HG02884 (cell line): ENCODE results near the gene ARHGAP44.

Experiments used
- ATAC-seq: cut with Tn5 transposase; IDR thresholded peaks from one replicate; pipeline ENCODE4 v1.9.1; 2021; ENCODE audit warnings: mild to moderate bottlenecking, moderate library complexity; ENCODE audit not compliant: unreplicated experiment

The ARHGAP44 gene

DNA sequence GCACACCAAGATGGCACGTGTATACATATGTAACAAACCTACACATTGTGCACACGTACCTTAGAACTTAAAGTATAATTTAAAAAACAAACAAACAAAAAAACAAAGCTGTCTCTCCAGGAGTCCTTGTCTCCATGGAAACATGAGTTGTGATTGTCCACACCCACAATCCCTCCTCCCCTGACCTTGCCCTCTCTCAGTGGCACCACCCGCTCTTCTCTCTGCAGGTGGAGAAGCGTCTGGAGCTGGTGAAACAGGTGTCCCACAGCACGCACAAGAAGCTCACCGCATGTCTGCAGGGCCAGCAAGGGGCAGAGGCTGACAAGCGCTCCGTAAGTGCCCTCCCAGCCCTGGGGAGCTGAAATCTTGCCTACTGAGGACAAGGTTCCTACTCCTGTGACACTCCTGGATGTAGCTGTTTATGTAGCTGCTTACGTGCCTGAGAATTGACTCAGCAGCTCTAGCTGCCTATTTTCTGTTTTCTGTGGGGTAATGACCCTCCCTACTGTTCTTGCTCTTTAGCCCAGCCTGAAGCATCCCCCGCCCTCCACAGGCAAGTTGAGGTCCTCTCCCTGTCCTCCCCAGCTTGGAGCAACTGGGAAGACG is 107.0 kb downstream of the ARHGAP44 start:
- no peak for ATAC-seq

DNA sequence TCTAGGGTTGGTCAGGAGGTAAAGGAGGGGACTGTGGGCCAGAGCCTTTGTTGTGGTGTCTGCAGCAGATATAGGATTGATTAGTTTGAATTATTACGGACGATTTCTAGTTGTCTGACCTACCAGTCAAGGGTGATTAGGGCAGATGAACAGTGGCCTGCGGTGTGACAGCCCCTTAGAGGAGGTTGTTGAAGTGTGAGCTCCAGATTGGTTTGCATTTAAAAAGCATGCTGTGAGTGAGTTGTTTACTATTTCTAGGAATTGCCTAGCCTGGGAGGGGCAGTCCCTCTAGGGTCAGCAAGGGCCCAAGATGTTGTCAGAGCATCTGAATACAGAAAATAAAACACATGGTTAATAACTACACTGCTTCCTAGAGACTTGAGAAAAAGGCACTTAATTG is 108.8 kb downstream of the ARHGAP44 start:
- ATAC-seq, result no peak

DNA sequence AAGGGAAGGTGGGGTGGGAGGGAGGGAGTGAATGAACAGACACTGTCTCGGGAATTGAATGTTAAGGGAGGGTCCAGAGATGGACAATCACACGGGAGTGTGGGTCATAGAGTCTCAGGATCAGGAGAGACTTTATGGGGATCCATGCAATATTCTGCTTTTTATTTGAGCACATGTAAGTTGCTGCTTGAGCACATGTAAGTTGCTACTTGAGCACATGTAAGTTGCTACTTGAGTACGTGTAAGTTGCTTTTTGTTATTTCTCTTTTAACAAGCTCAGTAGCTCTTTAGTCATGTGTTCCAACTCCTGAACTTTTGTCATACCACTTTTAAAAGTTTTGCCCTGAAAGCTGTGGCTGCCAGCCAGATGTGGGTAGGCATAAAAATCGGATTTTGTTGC is 110.3 kb downstream of the ARHGAP44 start:
- ATAC-seq, result no peak

DNA sequence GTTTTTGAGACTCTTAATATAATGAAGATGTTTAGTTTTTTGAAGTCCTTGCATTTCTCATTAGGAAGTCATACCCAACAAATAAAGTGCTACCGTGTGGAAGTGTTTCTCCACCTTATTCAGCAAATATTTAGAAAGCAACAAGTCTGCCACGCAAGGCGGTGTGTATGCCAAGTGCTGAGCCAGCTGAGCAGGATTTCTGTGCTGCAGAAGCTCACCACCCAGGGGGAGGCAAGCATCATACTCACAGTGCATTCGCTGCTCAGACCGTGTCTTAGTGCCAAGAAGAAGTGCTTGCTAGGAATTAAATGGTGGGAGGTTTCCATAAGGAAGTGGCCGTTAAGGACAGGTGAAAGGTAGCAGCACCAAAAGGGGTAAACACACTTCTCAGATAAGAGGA is 111.2 kb downstream of the ARHGAP44 start:
- no peak for ATAC-seq

DNA sequence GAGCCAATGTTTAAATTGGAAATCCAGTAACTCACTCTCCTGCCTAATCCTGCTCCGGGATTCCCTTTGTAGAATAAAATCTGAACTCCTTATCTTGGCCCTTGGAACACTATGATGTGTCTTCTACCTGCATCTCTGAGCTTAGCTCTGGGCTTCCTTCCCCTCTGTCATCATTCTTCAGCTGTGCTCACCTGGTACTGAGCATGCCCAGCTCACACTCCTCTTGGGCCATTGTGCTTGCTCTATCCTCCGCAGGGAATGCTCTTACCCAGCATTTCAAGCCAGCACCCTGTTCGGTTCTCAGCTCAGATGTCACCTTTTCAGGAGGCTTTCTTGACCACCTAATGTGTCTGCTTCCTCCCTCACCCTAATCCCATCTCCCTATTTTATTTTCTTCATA is 112.7 kb downstream of the ARHGAP44 start:
- no peak for ATAC-seq

DNA sequence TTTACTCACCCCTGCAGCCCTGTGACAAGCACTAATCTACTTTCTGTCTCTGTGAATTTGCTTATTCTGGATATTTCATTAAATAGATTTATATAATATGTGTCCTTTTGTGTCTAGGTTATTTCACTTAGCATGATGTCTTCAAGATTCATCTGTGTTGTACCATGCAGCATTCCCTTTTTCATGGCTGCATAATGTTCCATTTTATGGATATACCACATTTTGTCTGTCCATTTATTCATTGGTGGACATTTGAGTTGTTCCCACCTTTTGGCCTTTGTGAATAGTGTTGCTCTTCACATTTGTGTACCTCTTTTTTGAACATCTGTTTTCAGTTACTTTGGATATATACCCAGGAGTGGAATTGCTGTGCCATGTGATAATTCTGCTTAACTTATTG is 118.2 kb downstream of the ARHGAP44 start:
- no peak for ATAC-seq

DNA sequence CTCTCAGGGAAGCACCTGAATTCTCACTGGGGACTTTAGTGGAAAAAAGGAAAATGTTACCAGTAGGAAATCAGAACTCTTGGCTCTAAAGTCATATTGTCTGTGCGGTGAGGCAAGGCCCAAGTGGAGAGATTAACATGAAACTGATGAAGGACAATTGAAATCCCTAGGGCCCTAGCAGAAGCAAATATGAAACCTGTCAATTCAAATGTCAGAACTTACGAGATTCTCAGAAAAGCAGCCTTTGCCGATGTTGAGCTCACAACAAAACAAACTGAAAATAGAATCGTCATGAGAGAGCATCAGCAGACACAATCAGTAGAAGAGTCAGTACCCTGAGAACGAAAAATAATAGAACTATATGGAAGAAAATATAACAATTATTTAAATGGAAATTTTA is 119.7 kb downstream of the ARHGAP44 start:
- ATAC-seq, result no peak

DNA sequence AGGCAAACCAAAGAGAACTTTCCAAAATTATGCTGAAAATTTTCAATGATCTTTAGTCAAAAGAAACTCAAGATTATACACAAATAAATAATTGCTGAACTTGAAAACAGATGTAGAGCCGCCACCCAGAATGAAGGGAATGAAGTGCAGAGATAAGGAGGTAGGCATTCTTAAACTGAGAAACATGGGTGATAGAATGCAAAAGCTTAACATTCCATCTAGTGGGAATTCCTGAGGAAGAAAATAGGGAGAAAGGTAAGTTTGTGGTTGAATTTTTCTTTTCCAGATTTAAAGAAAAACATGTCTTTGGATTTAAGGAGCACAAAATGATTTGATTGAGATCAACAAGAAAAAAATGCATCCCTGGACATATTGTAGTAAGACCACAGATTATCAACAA is 120.2 kb downstream of the ARHGAP44 start:
- ATAC-seq, result no peak

DNA sequence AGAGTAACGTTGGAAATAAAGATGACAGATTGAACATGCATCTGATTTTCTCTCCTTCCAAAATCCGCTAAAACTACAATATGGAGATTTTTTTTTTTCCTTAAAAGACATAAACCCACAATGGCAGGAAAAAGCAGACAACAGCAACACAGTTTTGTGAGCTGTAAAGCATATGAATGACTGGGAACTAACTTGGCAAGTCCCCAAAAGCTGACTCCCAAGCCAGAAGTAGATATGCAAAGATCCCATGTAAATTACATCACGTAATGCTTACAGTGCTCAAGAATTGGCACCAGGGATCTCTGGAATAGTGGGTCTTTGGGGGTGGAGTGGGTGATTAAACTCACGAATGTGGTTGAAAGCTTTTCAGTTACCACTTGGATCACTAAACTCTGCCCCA is 121.9 kb downstream of the ARHGAP44 start:
- ATAC-seq, result no peak

DNA sequence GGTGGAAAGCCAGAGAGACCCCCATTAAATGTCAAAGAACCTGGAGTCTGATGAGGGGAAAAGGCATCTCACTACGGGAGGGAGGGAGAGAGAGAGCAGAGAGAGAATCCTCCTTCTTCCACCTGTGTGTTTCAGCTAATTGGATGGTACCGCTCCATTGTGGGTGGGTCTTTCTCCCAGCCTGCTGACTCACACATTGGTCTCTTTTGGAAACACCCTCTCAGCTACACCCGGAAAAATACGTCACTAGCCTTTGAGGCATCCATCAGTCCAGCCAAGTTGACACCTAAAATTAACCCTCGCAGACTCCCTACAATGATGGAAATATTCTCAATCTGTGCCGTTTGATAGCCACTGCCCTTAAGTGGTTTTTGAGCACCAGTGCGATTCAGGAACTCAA is 128.1 kb downstream of the ARHGAP44 start:
- no peak for ATAC-seq

DNA sequence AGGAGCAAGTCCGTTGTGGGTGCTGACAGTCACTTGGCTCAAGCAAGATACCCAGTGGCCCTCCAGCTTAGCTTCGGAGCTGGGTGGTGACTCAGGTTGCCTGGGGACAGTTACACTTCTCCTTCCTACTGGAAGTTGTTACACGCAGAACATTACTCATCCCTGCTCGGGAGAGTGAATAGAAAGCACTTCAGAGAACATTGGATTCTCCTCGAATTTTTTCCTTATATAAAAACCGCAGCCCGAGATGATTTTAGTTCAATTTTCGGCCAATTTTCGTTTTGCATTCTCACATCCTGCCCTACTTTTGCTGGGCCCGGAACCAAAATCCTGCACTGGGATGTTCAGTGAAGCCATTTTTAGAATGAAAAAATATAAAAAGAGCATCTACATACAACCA is 128.8 kb downstream of the ARHGAP44 start:
- no peak for ATAC-seq

DNA sequence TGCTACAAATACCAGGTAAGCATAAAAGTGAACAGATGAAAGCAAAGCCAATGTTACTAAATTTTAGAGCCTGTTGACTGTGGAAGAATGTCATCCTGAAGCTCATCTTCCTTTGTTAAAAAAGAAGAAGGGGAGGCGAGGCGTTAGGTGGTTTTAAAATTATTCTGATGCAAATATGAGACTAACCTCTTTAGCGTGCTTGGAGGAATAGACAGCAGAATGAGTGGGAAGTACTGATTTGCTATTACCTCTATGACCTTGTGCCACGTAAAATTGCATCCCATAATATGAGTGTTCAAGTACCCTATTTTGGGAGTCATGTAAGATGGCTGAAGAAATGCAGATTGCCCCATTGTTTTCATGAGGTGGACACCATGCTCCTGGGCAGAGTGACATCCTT is 132.8 kb downstream of the ARHGAP44 start:
- ATAC-seq, result no peak

DNA sequence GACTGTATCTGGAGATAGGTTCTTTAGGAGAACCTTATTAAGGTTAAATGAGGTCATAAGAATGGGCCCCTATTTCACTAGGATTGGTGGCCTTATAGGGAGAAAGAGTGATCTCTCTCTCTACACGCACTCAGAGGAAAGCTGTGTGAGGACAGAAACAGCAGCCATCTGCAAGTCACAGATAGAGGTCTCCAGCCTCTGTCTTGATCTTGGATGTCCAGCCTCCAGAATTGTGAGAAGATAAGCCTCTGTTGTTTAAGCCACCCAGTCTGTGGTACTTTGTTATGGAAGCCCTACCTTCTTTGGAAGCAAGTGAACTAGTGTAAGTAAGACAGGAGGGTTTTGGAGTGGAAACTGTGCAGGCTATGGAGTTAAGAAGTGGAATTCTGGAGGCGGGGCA is 135.3 kb downstream of the ARHGAP44 start:
- no peak for ATAC-seq

DNA sequence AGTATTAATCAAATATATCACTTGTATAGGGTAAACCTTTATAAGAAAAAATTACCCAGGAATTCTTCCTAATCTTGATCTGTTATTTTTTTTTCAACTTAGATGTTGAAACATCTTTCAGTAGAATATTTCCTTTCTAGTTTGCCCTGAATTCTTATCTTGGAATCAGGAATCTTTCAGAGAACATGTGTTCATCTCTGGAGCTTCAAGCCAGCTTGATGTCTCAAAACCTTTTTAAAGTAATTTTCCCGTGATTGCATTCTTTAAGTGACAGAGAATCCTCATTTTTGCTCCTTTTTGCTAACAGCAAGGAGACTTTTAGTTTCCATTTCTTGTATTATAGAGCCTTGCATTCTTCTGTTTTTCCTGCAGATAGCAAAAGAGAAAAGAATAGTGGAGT is 137.7 kb downstream of the ARHGAP44 start:
- no peak for ATAC-seq

DNA sequence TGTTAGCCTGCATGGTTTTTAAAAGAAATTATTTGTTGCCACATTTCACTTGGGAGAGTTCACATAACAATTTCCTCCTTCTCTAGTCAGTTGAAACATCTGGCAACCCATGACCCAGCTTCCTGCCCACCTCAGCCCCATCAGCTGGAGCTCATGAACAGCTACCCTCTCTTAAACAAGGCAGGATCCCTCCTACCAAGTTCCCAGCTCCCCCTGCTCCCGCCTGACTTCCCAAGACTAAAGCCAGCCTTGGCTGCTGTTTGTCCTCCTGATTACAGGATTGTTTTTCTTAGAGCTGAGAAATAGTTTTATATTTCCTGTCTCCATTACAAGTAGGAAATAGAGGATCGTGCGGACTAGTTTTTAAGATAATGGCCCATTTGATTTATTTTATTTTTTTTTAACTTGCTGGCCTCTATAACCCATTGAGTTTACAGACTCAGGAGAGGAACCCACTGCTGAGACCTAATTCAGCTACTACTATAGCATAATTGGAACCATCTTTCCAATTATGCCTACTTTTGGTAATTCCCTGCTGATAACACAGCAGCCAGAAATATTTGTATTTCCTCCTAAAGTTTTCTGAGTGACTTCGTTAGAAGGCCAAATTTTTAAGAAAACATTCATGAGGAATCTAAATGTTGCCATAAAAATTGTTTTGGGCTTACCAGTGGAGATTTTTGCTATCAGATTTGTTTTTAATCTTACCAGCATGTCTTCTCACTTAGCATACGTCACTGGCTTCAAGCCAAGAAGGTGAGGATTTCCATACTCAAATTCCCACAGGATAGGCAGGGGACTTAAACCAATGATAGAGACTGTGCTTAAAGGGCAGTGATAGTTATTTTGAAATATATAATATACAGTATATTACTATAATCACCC is 138.5 kb downstream of the ARHGAP44 start:
- no peak for ATAC-seq

DNA sequence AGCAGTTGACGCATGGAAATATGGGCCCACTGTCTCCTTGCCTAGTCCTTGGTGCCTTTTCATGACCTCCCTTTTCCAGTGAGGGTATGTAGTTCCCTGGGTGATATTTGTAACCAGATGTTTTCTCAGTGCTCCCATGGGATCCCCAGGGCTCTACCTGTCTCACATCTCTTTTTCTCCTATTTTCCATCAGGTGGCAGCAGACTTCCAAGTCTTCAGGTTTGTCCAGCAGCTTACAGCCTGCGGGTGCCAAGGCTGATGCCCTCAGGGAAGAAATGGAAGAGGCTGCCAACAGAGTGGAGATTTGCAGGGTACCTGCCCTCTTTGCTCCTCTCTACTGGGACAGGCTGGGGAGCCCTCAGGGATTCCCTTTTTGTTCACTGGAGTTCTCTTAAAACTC is 139.4 kb downstream of the ARHGAP44 start:
- no peak for ATAC-seq

DNA sequence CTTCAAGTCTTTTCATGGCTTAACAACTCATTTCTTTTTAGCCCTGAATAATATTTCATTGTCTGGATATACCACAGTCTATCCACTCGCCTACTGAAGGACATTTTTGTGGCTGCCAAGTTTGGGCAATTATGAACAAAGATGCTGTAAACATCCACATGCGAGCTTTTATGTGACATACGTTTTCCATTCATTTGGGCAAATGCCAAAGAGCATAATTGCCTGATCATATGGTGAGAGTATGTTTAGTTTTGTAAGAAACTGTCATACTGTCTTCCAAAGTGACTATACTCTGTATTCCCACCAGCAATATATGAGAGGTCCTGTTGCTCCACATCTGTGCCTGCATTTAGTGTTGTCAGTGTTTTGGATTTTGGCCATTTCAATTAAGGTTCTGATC is 147.2 kb downstream of the ARHGAP44 start:
- ATAC-seq, result no peak

DNA sequence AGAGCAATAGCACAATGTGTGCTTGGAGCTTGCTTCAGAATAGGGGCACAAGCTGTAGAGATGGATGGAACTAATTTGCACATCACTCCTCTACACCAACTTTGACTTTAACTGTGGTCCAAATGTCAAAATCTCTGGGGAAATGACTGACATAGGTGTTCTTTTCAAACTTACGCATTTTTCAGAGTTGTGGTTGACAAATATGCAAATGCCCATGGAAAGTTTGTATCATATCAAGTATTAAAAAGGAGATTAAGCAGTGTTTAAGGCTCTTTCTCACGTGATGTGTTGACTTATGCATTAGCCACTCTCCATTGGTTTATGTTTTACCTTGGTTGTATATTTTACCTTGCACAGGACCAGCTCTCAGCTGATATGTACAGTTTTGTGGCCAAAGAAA is 151.4 kb downstream of the ARHGAP44 start:
- ATAC-seq, result no peak

DNA sequence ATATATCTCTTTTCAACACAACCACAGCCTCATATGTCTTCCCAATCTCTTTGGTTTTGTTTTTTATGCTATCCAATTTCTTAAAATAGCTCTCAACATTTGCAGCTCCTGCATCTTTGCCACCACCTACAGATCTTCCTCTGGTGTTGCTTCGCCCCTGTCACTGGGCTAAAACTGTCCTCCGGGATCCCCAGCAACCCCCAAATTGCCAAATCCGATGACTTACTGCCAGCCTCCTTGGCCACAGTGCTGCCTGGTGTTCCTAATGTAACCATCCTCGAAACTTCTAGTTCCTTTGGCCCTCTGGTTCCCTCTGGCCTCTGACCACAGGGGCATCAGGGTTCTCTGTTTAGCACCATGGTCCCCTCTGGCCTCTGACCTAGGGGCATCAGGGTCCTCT is 157.7 kb downstream of the ARHGAP44 start:
- no peak for ATAC-seq

DNA sequence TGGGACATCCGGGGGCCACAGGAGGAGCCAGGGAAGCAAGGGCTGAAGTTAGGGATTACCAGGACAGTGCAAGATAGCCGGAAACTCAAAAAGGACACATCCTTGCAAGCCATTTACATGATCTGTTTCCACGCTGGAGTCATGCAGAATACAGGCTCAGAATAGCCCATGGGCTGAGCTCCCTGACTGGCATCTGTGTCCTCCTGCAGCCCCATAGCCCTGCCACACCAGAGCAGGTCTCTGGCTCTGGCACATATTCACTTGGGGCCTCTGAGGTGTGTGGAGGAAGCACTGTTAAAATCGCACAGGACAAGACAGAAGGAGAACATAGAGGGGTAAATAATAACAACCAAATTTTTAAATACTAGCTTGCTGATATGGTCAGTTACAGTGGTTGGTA is 162.7 kb downstream of the ARHGAP44 start:
- no peak for ATAC-seq

DNA sequence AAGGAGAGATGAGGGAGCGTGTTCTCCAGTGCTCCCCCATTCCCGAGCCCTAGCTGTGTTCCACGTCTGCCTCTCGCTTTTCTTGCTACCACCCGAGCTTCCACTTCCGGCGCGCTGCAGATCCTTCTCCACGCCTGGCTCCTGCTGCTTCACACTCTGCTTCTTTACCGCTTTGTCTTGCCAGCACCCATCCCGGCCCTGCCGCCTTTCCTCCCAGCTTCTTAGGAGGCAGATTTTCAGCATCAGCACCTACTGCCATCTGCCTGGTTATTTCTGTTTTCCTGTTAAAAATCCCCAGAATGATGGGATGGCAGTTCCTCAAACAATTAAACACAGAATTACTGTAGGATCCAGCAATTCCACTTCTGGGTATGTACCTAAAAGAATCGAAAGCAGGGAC is 163.9 kb downstream of the ARHGAP44 start:
- ATAC-seq, result no peak

DNA sequence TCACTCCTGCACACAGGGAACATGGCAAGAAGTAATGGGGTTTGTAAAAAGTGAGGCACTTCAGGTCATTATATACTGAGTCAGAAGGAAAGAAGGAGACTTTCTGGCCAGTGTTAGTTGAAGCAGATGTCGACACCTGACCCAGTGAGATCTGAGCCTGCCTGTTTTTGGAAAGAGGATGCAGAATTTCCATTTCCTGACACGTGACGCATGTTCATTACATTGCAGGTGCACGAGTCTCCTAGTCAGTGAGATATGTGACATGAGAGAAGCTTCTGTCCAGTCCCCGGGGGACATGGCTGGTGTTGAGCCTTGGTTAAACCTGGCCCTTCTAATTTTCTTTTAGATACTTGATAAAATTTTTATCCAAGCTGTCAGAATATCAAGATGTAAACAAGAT is 166.2 kb downstream of the ARHGAP44 start:
- no peak for ATAC-seq

DNA sequence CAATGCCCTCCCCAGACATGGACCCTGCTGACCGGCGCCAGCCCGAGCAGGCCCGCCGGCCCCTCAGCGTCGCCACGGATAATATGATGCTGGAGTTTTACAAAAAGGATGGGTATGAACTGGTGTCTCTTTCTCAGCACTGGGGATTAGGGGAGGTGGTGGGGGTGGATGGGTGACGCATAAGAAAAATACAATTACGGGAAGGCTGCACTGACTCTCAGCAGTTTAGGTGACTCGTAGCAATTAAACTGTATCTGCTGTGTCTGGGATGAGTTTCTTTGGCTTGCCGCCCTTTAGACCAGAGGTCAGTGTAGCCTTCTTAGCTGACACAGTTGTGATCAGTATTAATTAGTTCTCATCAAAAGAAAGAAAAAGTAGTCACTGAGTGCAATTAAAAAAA is 169.5 kb downstream of the ARHGAP44 start:
- no peak for ATAC-seq
